ENCODE data around the gene FNDC11. TPM values are rescaled to one million over a fixed set of nuclear protein-coding genes. Genes with fewer than 3 reads are reported as not detected.

The FNDC11 gene
- total RNA-seq, 1 donor from 2014 or later, result 0.28 TPM

GRCh38 chr20:63525971-63526370 lies 28.0 kb upstream of the FNDC11 start:
- peak; percentile 21 for ATAC-seq

- ATAC-seq, result no peak
Observed at GRCh38 chr20:63527184-63527583, 26.8 kb upstream of the FNDC11 start.

GRCh38 chr20:63529180-63529860 lies 24.6 kb upstream of the FNDC11 start:
- ATAC-seq, result no peak

- no peak for ATAC-seq
Observed at GRCh38 chr20:63529861-63530787, 23.8 kb upstream of the FNDC11 start.

GRCh38 chr20:63530788-63531160 lies 23.2 kb upstream of the FNDC11 start:
- ATAC-seq, result no peak

- no peak for ATAC-seq
Observed at GRCh38 chr20:63531686-63532448, 22.1 kb upstream of the FNDC11 start.

- ATAC-seq, result no peak
Observed at GRCh38 chr20:63532449-63532971, 21.4 kb upstream of the FNDC11 start.

GRCh38 chr20:63533388-63533787 lies 20.6 kb upstream of the FNDC11 start:
- no peak for ATAC-seq

- ATAC-seq, result peak; percentile 40
Observed at GRCh38 chr20:63533871-63534393, 20.0 kb upstream of the FNDC11 start.

GRCh38 chr20:63534427-63534830 lies 19.5 kb upstream of the FNDC11 start:
- no peak for ATAC-seq

GRCh38 chr20:63534831-63535651 lies 18.9 kb upstream of the FNDC11 start:
- peak; percentile 56 for ATAC-seq

- ATAC-seq, result peak; percentile 3
Observed at GRCh38 chr20:63536241-63536977, 17.6 kb upstream of the FNDC11 start.

GRCh38 chr20:63536997-63537524 lies 16.9 kb upstream of the FNDC11 start, which contains the start of gene PTK6:
Gene PTK6, minus strand, starts transcription at chr20:63537376. Its CDS starts 62 bp downstream, at chr20:63537314.
- peak; percentile 48 for ATAC-seq

GRCh38 chr20:63537525-63538203 lies 16.3 kb upstream of the FNDC11 start:
- peak; percentile 73 for ATAC-seq

- peak; percentile 34 for ATAC-seq
Observed at GRCh38 chr20:63538204-63539091, 15.5 kb upstream of the FNDC11 start.

GRCh38 chr20:63539092-63539430 lies 14.9 kb upstream of the FNDC11 start:
- ATAC-seq, result no peak

- ATAC-seq, result no peak
Observed at GRCh38 chr20:63539441-63540370, 14.3 kb upstream of the FNDC11 start.
